ENCODE data around the gene TNRC6C.
A peak's percentile ranks its signal among the peaks of the same experiment; 100 is the strongest.

TNRC6C gene, protein sequence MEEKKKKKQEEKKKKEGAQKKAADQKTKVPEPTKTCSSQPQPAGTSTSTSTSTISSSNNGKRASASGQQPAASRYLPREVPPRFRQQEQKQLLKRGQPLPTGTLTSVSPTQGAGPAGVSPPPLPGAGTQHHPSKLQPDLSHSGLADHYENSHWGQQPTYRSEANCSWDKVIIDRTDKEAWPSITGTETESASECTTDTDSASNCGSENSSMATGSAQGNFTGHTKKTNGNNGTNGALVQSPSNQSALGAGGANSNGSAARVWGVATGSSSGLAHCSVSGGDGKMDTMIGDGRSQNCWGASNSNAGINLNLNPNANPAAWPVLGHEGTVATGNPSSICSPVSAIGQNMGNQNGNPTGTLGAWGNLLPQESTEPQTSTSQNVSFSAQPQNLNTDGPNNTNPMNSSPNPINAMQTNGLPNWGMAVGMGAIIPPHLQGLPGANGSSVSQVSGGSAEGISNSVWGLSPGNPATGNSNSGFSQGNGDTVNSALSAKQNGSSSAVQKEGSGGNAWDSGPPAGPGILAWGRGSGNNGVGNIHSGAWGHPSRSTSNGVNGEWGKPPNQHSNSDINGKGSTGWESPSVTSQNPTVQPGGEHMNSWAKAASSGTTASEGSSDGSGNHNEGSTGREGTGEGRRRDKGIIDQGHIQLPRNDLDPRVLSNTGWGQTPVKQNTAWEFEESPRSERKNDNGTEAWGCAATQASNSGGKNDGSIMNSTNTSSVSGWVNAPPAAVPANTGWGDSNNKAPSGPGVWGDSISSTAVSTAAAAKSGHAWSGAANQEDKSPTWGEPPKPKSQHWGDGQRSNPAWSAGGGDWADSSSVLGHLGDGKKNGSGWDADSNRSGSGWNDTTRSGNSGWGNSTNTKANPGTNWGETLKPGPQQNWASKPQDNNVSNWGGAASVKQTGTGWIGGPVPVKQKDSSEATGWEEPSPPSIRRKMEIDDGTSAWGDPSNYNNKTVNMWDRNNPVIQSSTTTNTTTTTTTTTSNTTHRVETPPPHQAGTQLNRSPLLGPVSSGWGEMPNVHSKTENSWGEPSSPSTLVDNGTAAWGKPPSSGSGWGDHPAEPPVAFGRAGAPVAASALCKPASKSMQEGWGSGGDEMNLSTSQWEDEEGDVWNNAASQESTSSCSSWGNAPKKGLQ (N-terminal part only)

DNA sequence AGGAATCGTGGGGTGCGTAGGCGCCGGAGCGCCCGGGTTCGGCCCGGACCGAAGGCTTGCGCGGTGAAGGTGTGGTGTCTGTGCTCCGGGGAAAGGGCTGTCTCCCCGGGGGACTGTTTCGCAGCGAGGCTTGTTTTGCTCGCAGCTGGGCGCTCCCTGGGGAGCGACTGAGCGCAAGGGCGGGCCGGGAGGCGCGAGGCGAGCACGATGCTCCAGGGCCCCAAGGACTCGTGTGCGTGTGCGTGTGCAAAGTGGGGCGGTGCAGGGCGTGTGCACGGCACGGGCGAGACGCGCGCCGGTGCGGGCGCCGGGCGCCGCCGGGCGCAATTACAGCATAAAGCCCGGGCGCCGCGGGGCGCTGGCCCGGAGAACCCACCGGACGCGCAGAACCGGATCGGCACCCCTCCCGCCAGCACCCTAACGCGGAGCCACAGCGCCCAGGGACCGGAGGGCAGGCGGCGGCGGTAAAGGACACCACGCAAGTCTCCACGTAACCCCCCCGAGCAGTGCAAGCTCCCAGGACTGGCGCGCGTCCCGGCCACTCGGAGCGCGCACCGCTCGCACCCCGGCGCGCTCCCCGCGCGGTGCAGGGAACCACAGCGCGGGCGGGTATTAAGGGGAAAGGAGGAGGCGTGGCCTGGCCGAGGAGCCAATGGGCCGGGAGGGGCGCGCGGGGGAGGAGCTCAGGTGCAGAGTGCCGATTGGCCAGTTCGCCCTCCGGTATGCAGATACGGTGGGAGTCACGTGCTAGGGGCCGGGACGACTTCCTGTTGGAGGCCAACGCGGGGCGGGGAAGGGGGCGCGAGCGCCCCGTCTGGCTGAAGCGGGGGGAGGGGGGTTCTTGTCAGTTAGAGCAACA, at the start of gene TNRC6C:
TSS of gene TNRC6C (plus strand) at position 847 of the 859 bp plus-strand sequence. CDS start 45,504 bp downstream, outside the sequence.
- DNase-seq (ENCODE audit: extremely low read depth, low read depth) = peak; percentile 98
- TF ChIP-seq, protein P1, sequence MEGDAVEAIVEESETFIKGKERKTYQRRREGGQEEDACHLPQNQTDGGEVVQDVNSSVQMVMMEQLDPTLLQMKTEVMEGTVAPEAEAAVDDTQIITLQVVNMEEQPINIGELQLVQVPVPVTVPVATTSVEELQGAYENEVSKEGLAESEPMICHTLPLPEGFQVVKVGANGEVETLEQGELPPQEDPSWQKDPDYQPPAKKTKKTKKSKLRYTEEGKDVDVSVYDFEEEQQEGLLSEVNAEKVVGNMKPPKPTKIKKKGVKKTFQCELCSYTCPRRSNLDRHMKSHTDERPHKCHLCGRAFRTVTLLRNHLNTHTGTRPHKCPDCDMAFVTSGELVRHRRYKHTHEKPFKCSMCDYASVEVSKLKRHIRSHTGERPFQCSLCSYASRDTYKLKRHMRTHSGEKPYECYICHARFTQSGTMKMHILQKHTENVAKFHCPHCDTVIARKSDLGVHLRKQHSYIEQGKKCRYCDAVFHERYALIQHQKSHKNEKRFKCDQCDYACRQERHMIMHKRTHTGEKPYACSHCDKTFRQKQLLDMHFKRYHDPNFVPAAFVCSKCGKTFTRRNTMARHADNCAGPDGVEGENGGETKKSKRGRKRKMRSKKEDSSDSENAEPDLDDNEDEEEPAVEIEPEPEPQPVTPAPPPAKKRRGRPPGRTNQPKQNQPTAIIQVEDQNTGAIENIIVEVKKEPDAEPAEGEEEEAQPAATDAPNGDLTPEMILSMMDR (IDR thresholded peaks at IDR 0.05; ENCODE audit: low read depth, low read length) = no peak; the same call in 1 of the 2 replicates

DNA sequence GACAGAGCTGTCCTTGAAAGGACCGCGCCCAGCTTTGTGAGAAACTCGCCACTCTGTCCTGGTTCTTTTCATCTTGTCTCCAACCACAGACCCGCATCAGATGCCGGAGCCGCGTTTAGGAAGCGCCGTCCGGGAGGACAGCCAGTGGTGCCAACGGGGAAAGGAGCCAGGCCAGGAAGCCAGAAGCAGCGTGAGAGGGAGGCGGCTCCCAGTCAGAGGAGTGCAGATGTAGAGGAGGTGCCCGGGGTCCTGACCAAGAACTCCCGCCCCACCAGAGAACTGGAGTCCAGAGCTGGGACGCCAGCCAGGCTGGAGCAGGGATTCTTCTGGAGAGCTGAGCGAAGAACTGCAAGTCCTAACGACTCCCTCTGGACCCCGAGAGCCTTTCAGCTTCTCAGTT, 49.3 kb upstream of the TNRC6C start:
- TF ChIP-seq, protein P1 (IDR thresholded peaks at IDR 0.05; ENCODE audit: low read depth, low read length) = no peak
- no peak for DNase-seq (ENCODE audit: extremely low read depth, low read depth)

DNA sequence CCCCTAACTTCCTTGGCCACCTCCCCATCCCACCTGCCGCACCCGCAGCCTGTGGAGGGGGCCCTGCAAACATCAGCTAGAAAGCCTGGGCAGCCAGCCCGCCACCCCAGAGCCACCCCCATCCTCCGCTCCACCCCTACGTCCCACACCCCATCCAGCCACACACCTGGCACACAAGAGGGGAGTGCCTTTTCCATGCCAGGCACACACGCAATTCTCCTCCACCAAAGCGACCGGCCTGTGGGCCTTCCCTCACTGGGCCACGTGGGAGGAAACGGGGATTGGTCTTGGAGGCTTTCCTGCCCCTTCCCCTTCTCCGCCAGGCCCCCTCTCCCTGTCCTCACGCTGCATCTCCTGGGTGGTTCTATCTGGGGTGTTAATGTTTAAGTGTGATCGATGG, 48.7 kb upstream of the TNRC6C start:
- TF ChIP-seq, protein P1 (IDR thresholded peaks at IDR 0.05; ENCODE audit: low read depth, low read length) = no peak
- DNase-seq (ENCODE audit: extremely low read depth, low read depth) = no peak

DNA sequence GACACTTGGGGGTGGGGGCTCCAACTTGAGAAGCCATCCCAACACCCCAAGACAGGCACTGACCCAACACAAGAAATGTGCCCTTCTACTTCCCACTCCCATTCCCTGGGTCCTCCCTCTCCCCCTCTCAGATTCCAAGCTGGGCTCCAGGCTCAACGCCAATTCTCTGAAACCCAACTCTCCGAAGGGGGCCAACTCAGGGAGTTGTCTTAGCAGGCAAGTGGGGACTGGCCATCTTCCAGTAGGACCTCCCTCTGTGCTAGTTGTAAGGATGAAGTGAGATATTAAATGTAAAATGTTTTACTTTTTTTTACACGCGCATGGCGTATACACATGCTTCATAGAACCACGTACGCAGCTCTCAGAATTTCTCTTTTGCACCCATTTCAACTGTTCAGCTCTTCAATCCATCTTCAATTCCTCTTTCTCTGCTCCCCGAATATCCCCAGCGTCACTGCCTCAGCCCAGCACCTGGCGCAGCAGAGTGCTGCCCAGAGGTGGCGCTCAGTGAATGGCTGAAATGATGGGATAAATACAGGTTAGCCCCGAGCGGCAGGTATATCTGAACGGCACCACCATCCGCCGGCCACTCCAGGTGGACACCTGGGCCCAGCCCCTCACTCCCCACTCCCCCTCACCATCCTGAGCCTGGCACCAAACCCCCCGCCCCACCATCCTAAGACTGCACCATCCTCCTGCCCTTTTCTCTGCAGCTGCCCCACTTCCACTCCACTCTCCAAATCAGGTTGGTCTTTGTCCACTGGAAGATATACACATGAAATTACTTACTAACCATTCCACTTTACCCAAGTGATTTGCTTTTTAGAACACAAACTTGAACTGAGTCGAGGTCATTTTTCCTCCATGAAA, 43.9 kb upstream of the TNRC6C start:
- TF ChIP-seq, protein P1 (IDR thresholded peaks at IDR 0.05; ENCODE audit: low read depth, low read length) = no peak
- DNase-seq (ENCODE audit: extremely low read depth, low read depth) = no peak

DNA sequence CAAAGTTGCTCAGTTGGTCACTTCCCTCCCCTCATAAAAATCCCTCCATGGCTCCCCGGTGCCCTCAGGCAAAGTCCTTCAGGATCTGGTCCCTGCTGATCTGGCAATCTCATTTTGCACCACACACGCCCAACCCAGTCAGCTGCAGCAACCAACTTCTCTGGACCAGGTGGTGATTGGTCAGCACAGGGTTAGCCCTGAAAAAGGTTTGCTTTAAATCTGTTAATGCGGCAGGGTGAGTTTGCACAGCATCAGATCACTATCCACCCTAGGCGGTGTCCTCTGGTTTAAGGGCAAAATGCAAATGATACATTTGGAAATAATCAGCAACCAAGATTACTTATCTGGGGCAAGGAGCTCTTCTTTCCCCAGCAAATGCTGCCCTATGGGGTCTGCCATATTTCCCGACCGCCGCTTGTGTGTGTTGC, 42.9 kb upstream of the TNRC6C start:
- TF ChIP-seq, protein P1 (IDR thresholded peaks at IDR 0.05; ENCODE audit: low read depth, low read length) = no peak
- DNase-seq (ENCODE audit: extremely low read depth, low read depth) = no peak

DNA sequence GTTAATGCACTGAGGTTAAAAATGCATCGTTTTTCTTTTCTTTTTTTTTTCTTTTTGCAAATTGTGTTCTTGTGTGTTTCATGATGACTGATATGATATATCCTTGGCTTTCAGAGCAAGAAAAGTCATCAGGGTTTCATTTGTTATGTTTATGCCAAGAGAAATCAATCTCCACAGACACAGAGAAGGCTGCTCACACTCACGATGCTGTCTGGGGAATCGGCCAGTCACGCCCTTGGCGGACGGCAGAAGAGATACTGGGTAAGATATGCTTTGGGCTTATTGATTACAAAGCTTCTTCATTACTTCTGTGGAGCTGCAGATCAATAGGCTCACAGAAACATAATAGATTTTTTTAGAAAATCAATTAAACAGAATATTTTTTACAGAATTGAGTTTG, 42.2 kb upstream of the TNRC6C start:
- TF ChIP-seq, protein P1 (IDR thresholded peaks at IDR 0.05; ENCODE audit: low read depth, low read length) = no peak
- DNase-seq (ENCODE audit: extremely low read depth, low read depth) = no peak
